ENCODE measurements around the gene ATXN1. TPM values are rescaled to one million over a fixed set of nuclear protein-coding genes. Genes with fewer than 3 reads are reported as not detected.

The ATXN1 gene
- total RNA-seq, 4 donors from 2014 or later, result 42.4 to 74.9 (median 52.1) TPM

DNA sequence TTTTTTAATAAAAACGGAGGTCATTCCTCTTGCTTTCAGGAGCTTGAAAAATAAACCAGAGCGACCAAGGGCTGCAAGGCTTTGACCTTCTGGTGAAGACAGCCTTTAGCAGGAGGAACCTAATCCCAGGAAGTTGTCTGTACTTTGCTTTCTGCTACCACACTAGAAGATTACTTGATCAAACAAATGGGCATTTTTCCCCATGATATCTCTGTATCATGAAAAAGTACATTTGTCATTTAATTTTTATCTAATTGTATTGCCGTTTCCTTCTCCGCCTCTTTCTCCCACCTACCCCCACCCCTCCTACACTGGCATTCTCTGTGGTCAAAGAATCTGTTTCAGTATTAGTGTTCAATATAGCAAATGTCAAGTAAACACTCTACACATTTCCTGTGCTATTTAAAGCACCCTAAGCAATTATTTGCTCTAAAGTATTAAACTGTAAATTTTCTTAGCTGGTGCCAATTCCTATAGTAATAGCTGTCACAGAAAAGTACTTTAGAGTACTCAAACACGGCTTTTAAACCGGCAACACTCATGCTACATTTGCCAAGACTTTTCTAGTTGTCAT, 29.7 kb downstream of the ATXN1 start:
- no peak overlapping the region for H3K4me3 ChIP-seq
- no peak for DNase-seq (ENCODE audit: extremely low spot score)
- H3K4me1 ChIP-seq, result peaks cover 13 to 42% (median 34%) of the 10 kb centered on the region in 4 donors
- no peak overlapping the region for H3K27ac ChIP-seq (replicated peaks in 1 of 4)
- no peaks in the 10 kb centered on the region for H3K9me3 ChIP-seq
- no peaks in the 10 kb centered on the region for H3K36me3 ChIP-seq
- TF ChIP-seq POLR2AphosphoS5 (IDR thresholded peaks at IDR 0.05) (no peak), CTCF (IDR thresholded peaks at IDR 0.05) (no peak), EP300 (IDR thresholded peaks at IDR 0.05) (no peak), POLR2A (IDR thresholded peaks at IDR 0.05; ENCODE audit: low read depth) (no peak)
- H3K27me3 ChIP-seq, result no peaks in the 10 kb centered on the region
- intact Hi-C loops (cut with DNase I), result no loop called here
- WGBS, result 63% methylated on average over 6 of the region's 6 CpGs

GRCh38 chr6:16730738-16731477, 30.4 kb downstream of the ATXN1 start:
- H3K4me1 ChIP-seq, result peaks cover 10 to 43% (median 36%) of the 10 kb centered on the region in 4 donors
- no peak for DNase-seq (ENCODE audit: extremely low spot score)

GRCh38 chr6:16729744-16730143, 31.5 kb downstream of the ATXN1 start:
- Histone ChIP-seq H3K36me3 (no peaks in the 10 kb centered on the region), H3K27ac (replicated peaks in 1 of 4) (no peak overlapping the region), H3K4me1 (peaks cover 18 to 54% (median 48%) of the 10 kb centered on the region in 4 donors), H3K9me3 (no peaks in the 10 kb centered on the region), H3K4me3 (no peak overlapping the region), H3K27me3 (no peaks in the 10 kb centered on the region)
- intact Hi-C loops (cut with DNase I), result no loop called here
- no peak for DNase-seq (ENCODE audit: extremely low spot score)
- TF ChIP-seq POLR2AphosphoS5 (IDR thresholded peaks at IDR 0.05) (no peak), POLR2A (IDR thresholded peaks at IDR 0.05; ENCODE audit: low read depth) (no peak), CTCF (IDR thresholded peaks at IDR 0.05) (no peak), EP300 (IDR thresholded peaks at IDR 0.05) (no peak)
- 92% methylated on average over 8 of the region's 8 CpGs for WGBS

More at GRCh38 chr6:16730738-16731477, 30.4 kb downstream of the ATXN1 start:
- H3K4me3 ChIP-seq, result no peak overlapping the region
- TF ChIP-seq CTCF (IDR thresholded peaks at IDR 0.05), result no peak
- no peaks in the 10 kb centered on the region for H3K27me3 ChIP-seq
- intact Hi-C loops (cut with DNase I), result no loop called here
- WGBS, result 71% methylated on average over 7 of the region's 7 CpGs
- H3K36me3 ChIP-seq, result no peaks in the 10 kb centered on the region
- no peak overlapping the region for H3K27ac ChIP-seq (replicated peaks in 1 of 4)
- no peaks in the 10 kb centered on the region for H3K9me3 ChIP-seq

- intact Hi-C loops (cut with DNase I), result no loop called here
- H3K4me1 ChIP-seq, result peaks cover 21 to 59% (median 53%) of the 10 kb centered on the region in 4 donors
- no peaks in the 10 kb centered on the region for H3K27me3 ChIP-seq
- H3K27ac ChIP-seq (replicated peaks in 1 of 4), result no peak overlapping the region
- no peaks in the 10 kb centered on the region for H3K36me3 ChIP-seq
- H3K9me3 ChIP-seq, result no peaks in the 10 kb centered on the region
- WGBS, result 42% methylated on average over 7 of the region's 7 CpGs
- no peak overlapping the region for H3K4me3 ChIP-seq
- no peak for DNase-seq (ENCODE audit: extremely low spot score)
- TF ChIP-seq POLR2A (IDR thresholded peaks at IDR 0.05; ENCODE audit: low read depth) (no peak), CTCF (IDR thresholded peaks at IDR 0.05) (no peak), EP300 (IDR thresholded peaks at IDR 0.05) (no peak), POLR2AphosphoS5 (IDR thresholded peaks at IDR 0.05) (no peak)
Measured at GRCh38 chr6:16729183-16729691, 32.0 kb downstream of the ATXN1 start.
